RWPE2 (cell line): ENCODE measurements around the gene ADGRG6.

Experiments
- ATAC-seq: fragments of 200-7000 bp; cut with Tn5 transposase; 3 replicates; pipeline ENCODE4 v1.9.1; 2021; ENCODE audit warnings: low read depth
- DNase-seq: peaks from one replicate; pipeline ENCODE4 v3.0.0-alpha.2; 2020; ENCODE audit warnings: low spot score
- H3K27ac ChIP-seq: fragments of 450-650 bp; 2 replicates; pipeline ENCODE4 v1.5.1; 2017; ENCODE audit warnings: mild to moderate bottlenecking; ENCODE audit not compliant: poor library complexity, severe bottlenecking
- H3K27me3 ChIP-seq: fragments of 250-450 bp; sonication (Bioruptor Pico); 2 replicates; pipeline ENCODE4 v1.5.1; 2021; ENCODE audit warnings: mild to moderate bottlenecking, moderate library complexity; ENCODE audit not compliant: insufficient read depth, poor library complexity, severe bottlenecking
- H3K36me3 ChIP-seq: fragments of 250-450 bp; sonication (Bioruptor Pico); 2 replicates; pipeline ENCODE4 v1.5.1; 2020; ENCODE audit warnings: low read depth, mild to moderate bottlenecking, moderate library complexity
- H3K4me1 ChIP-seq: fragments of 250-450 bp; sonication (Bioruptor Pico); 2 replicates; pipeline ENCODE4 v1.5.1; 2021; ENCODE audit warnings: mild to moderate bottlenecking, moderate library complexity; ENCODE audit not compliant: insufficient read depth, poor library complexity, severe bottlenecking
- H3K4me3 ChIP-seq: fragments of 250-450 bp; sonication (Bioruptor Pico); 2 replicates; pipeline ENCODE4 v1.5.1; 2021; ENCODE audit warnings: mild to moderate bottlenecking, moderate library complexity; ENCODE audit not compliant: severe bottlenecking
- H3K9me3 ChIP-seq: fragments of 250-450 bp; sonication (Bioruptor Pico); 2 replicates; pipeline ENCODE4 v1.5.1; 2021; ENCODE audit warnings: mild to moderate bottlenecking, moderate library complexity; ENCODE audit not compliant: severe bottlenecking
- CTCF ChIP-seq: fragments of 450-650 bp; IDR thresholded peaks from one replicate; pipeline ENCODE4 v1.5.1; 2017; ENCODE audit warnings: mild to moderate bottlenecking, moderate library complexity; ENCODE audit not compliant: poor library complexity, severe bottlenecking

The ADGRG6 gene

DNA sequence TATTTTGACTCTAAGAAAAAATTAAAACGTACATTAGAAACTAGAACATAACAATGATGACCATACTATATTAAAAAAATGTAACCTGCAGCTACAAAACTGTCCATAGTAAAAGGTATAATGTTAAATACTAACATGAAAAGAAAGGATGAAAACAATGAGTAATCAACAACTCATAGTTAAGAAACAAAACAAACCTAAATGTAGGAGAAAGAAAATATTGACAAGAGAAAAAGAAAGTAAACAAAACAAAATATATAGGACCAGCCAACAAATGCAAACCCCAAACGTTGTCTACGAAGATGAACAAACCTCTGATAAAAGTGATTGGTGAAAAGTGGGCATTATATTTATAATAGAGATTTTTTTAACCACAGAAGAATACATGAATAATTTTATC lies 41.1 kb upstream of the ADGRG6 start:
- H3K36me3 ChIP-seq: no peaks in the 10 kb centered on the region
- H3K27ac ChIP-seq: no peak overlapping the region
- H3K9me3 ChIP-seq: no peaks in the 10 kb centered on the region
- H3K4me3 ChIP-seq: no peak overlapping the region
- H3K4me1 ChIP-seq: no peaks in the 10 kb centered on the region
- no peaks in the 10 kb centered on the region for H3K27me3 ChIP-seq
- no peak for DNase-seq
- TF ChIP-seq CTCF: no peak
- ATAC-seq: no peak

DNA sequence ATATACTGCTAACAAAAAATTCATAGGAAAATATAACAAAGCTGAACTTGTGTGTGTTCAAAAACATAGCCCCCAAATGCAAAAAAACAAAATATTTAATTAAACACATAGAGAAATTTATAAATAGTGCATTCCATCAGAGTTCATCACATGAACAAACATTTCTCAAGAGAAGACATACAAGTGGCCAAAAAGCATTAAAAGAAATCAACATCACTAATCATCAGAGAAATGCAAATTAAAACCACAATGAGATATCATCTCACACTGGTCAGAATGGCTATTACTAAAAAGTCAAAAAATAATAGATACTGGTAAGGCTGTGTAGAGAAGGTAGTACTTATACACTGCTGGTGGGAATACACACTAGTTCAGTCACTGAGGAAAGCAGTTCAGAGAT lies 39.6 kb upstream of the ADGRG6 start:
- H3K27me3 ChIP-seq: no peaks in the 10 kb centered on the region
- no peak for TF ChIP-seq CTCF
- no peaks in the 10 kb centered on the region for H3K9me3 ChIP-seq
- no peak overlapping the region for H3K27ac ChIP-seq
- DNase-seq (no peak), ATAC-seq (no peak)
- H3K4me1 ChIP-seq: no peaks in the 10 kb centered on the region
- no peaks in the 10 kb centered on the region for H3K36me3 ChIP-seq
- no peak overlapping the region for H3K4me3 ChIP-seq

GRCh38 chr6:142265476-142265875 lies 36.3 kb upstream of the ADGRG6 start:
- no peak overlapping the region for H3K4me3 ChIP-seq
- no peaks in the 10 kb centered on the region for H3K4me1 ChIP-seq
- no peaks in the 10 kb centered on the region for H3K27me3 ChIP-seq
- H3K36me3 ChIP-seq: no peaks in the 10 kb centered on the region; the same call in 1 of the 2 replicates
- no peak for ATAC-seq
- DNase-seq: no peak
- H3K27ac ChIP-seq: no peak overlapping the region
- no peak for TF ChIP-seq CTCF
- H3K9me3 ChIP-seq: no peaks in the 10 kb centered on the region

- Histone ChIP-seq H3K27me3 (no peaks in the 10 kb centered on the region), H3K4me1 (no peaks in the 10 kb centered on the region), H3K36me3 (no peaks in the 10 kb centered on the region; the same call in 1 of the 2 replicates), H3K9me3 (no peaks in the 10 kb centered on the region), H3K27ac (no peak overlapping the region), H3K4me3 (no peak overlapping the region)
- no peak for DNase-seq
- TF ChIP-seq CTCF: no peak
- ATAC-seq: no peak
Observed at GRCh38 chr6:142266060-142266459, 35.7 kb upstream of the ADGRG6 start.

DNA sequence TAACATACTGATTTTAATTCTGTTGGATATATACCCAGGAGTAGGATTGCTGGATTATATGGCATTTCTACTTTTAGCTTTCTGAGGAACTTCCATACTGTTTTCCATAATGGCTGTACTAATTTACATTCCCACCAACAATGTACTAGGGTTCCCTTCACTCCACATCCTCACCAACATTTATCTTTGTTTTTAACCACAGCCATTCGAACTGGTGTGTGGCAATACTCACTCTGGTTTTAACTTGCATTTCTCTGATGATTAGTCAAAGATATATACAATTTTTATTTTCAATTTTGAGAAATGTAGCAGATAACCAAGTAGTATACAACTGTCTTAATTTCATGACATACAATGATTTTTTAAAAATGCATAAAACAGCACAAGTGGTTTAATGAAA lies 30.3 kb upstream of the ADGRG6 start:
- no peak for ATAC-seq
- no peaks in the 10 kb centered on the region; the same call in 1 of the 2 replicates for H3K36me3 ChIP-seq
- no peak for TF ChIP-seq CTCF
- no peaks in the 10 kb centered on the region for H3K4me1 ChIP-seq
- H3K4me3 ChIP-seq: no peak overlapping the region
- H3K27me3 ChIP-seq: no peaks in the 10 kb centered on the region
- no peaks in the 10 kb centered on the region for H3K9me3 ChIP-seq
- H3K27ac ChIP-seq: no peak overlapping the region
- no peak for DNase-seq
